DMS 273 treated with DMSO at 0.1 percent for 48 hours (cell line): ENCODE results near the gene ANKRD2.
"Not testable (repeated sequence)": the region's sequence is repeated elsewhere in the genome, so short reads cannot be mapped to it uniquely, and the experiment has no call there.

ENCODE experiments used
- DNase-seq: peaks from one replicate; lab custom pipeline; 2025; lab: John Stamatoyannopoulos, UW

Gene ANKRD2

GRCh38 chr10:97571622-97572021 lies 957 bp upstream of the ANKRD2 start:
- DNase-seq, result no peak

GRCh38 chr10:97573021-97573420 lies 442 bp downstream of the ANKRD2 start:
- no peak for DNase-seq

- no peak for DNase-seq
Observed at GRCh38 chr10:97573672-97574071, 1.1 kb downstream of the ANKRD2 start.

GRCh38 chr10:97574374-97575126 lies 2.0 kb downstream of the ANKRD2 start:
- DNase-seq, result no peak

GRCh38 chr10:97575127-97575668 lies 2.6 kb downstream of the ANKRD2 start:
- no peak for DNase-seq

GRCh38 chr10:97576487-97576886 lies 3.9 kb downstream of the ANKRD2 start:
- DNase-seq, result not testable (repeated sequence)

- no peak for DNase-seq
Observed at GRCh38 chr10:97577701-97578100, 5.1 kb downstream of the ANKRD2 start.

GRCh38 chr10:97578171-97578844 lies 5.7 kb downstream of the ANKRD2 start:
- DNase-seq, result no peak

- DNase-seq, result no peak
Observed at GRCh38 chr10:97580421-97581367, 8.1 kb downstream of the ANKRD2 start.

- no peak for DNase-seq
Observed at GRCh38 chr10:97582169-97582568, 9.6 kb downstream of the ANKRD2 start.

- DNase-seq, result no peak
Observed at GRCh38 chr10:97583476-97583875, 10.9 kb downstream of the ANKRD2 start.

- DNase-seq, result peak; percentile 84
Observed at GRCh38 chr10:97584060-97584797, 11.7 kb downstream of the ANKRD2 start, which contains the start of gene HOGA1. Gene HOGA1, plus strand, starts transcription at chr10:97584389. Its CDS starts 315 bp downstream, at chr10:97584704.

- no peak for DNase-seq
Observed at GRCh38 chr10:97584798-97585438, 12.3 kb downstream of the ANKRD2 start.

GRCh38 chr10:97585439-97585811 lies 12.8 kb downstream of the ANKRD2 start:
- no peak for DNase-seq

GRCh38 chr10:97587183-97587582 lies 14.6 kb downstream of the ANKRD2 start:
- DNase-seq, result no peak

- no peak for DNase-seq
Observed at GRCh38 chr10:97589479-97589878, 16.9 kb downstream of the ANKRD2 start, which contains the start of gene C10orf62. Gene C10orf62, plus strand, starts transcription at chr10:97589721. Its CDS starts 177 bp downstream, at chr10:97589898.

- no peak for DNase-seq
Observed at GRCh38 chr10:97590082-97590747, 17.6 kb downstream of the ANKRD2 start.

GRCh38 chr10:97590748-97591495 lies 18.3 kb downstream of the ANKRD2 start:
- DNase-seq, result no peak

GRCh38 chr10:97593421-97593820 lies 20.8 kb downstream of the ANKRD2 start:
- DNase-seq, result no peak
